ENCODE data around the gene POMGNT2. TPM values are rescaled to one million over a fixed set of nuclear protein-coding genes. Genes with fewer than 3 reads are reported as not detected.

Gene POMGNT2
- total and polyA plus RNA-seq, 9 donors: 12.0 to 51.7 (median 36.0) TPM

DNA sequence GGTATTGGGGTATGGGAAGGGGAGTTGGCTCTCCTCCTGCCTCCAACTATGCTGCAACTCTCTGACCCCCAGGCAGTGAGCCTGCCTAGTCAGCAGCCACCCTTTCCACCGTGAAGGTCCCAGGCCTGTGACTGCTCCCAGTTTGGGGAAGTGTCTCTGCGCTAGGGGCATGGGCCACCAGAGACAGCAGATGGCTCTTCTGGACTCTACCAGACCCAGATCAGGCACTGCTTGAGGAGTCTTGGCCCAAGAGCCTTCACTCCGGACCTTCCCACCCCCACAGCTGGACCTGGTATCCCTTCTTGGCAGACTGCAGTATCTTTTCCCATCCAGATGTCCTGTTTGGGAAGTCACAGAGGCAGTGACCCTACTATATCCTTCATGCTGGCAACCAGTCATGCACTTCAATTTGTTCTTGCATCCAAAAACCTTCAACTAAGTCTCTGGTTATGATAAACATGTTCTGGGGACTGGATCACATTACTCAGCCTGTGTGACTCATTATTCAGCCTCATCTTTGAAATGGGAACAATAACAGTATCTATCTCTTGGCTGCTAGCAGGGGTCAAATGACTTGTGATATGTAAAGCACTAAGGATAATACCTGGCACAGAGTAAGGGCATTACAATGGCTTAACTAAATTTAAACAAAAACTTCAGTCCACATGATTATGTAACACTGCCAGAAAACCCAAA is 62.7 kb downstream of the POMGNT2 start:
- TF ChIP-seq POLR2A (IDR thresholded peaks at IDR 0.05): no peak
- TF ChIP-seq, protein P1, sequence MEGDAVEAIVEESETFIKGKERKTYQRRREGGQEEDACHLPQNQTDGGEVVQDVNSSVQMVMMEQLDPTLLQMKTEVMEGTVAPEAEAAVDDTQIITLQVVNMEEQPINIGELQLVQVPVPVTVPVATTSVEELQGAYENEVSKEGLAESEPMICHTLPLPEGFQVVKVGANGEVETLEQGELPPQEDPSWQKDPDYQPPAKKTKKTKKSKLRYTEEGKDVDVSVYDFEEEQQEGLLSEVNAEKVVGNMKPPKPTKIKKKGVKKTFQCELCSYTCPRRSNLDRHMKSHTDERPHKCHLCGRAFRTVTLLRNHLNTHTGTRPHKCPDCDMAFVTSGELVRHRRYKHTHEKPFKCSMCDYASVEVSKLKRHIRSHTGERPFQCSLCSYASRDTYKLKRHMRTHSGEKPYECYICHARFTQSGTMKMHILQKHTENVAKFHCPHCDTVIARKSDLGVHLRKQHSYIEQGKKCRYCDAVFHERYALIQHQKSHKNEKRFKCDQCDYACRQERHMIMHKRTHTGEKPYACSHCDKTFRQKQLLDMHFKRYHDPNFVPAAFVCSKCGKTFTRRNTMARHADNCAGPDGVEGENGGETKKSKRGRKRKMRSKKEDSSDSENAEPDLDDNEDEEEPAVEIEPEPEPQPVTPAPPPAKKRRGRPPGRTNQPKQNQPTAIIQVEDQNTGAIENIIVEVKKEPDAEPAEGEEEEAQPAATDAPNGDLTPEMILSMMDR (IDR thresholded peaks at IDR 0.05): no peak
- no peak for TF ChIP-seq EP300 (IDR thresholded peaks at IDR 0.05)
- H3K27ac ChIP-seq: no peak overlapping the region
- H3K4me1 ChIP-seq (ENCODE audit: insufficient read depth): peaks cover 3% of the 10 kb centered on the region
- WGBS, 3 donors: 74 to 90% (median 82%) methylated on average over 3 of the region's 3 CpGs
- no peaks in the 10 kb centered on the region for H3K36me3 ChIP-seq
- no peak overlapping the region for H3K4me3 ChIP-seq
- intact Hi-C loops (cut with DNase I): no loop called here
- DNase-seq: no peak
- H3K27me3 ChIP-seq: no peaks in the 10 kb centered on the region
- no peaks in the 10 kb centered on the region for H3K9me3 ChIP-seq

DNA sequence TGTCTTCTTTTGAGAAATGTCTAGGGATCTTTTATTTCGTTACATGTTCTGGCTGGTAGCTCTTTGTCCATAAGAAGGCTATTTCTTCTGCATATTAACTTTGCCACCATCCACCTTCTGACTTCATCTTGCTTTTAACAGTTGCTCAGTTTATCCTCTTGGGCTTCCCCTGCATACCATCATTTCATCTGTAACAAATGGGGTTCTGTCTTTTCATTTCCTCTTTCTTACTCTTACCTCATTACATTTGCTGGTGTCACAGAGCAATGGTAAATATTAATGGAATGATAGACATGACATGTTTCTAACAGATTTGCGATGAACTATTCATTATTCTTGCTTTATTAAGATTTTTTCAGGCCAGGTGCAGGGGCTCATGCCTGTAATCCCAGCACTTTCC is 64.4 kb downstream of the POMGNT2 start:
- Histone ChIP-seq H3K4me3 (no peak overlapping the region), H3K9me3 (no peaks in the 10 kb centered on the region), H3K27ac (no peak overlapping the region), H3K27me3 (no peaks in the 10 kb centered on the region), H3K36me3 (no peaks in the 10 kb centered on the region), H3K4me1 (ENCODE audit: insufficient read depth) (peaks cover 3% of the 10 kb centered on the region)
- TF ChIP-seq, protein P1 (IDR thresholded peaks at IDR 0.05): no peak
- no peak for TF ChIP-seq EP300 (IDR thresholded peaks at IDR 0.05)
- no peak for TF ChIP-seq POLR2A (IDR thresholded peaks at IDR 0.05)
- no peak for DNase-seq
- 96 to 98% (median 97%) methylated on average over 2 of the region's 2 CpGs for WGBS, 3 donors
- intact Hi-C loops (cut with DNase I): no loop called here

DNA sequence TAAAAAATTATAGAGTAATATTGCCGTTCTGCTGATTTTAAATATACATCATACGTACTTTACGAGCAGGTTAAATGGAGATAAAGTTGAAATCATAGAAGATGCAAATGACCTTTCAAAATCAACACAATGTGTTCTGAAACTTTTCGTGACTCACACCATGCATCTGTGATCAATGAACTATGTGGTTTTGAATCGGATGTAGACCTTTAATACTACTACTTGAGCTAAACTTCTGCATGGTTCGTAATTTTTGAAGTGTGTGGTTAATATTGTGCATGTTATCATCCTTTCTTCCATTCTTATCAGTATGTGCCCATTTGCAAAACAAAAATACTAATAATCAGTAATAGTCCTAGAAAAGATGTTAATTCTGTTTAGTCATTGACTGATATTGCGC is 67.9 kb downstream of the POMGNT2 start:
- no peak for TF ChIP-seq EP300 (IDR thresholded peaks at IDR 0.05)
- TF ChIP-seq, protein P1 (IDR thresholded peaks at IDR 0.05): no peak
- no peak for TF ChIP-seq POLR2A (IDR thresholded peaks at IDR 0.05)
- no peaks in the 10 kb centered on the region for H3K9me3 ChIP-seq
- no peak overlapping the region for H3K4me3 ChIP-seq
- intact Hi-C loops (cut with DNase I): no loop called here
- peaks cover 1% of the 10 kb centered on the region for H3K4me1 ChIP-seq (ENCODE audit: insufficient read depth)
- no peaks in the 10 kb centered on the region for H3K36me3 ChIP-seq
- WGBS, 3 donors: 81 to 90% (median 89%) methylated on average over 7 of the region's 7 CpGs
- no peaks in the 10 kb centered on the region for H3K27me3 ChIP-seq
- H3K27ac ChIP-seq: no peak overlapping the region
- DNase-seq: no peak

DNA sequence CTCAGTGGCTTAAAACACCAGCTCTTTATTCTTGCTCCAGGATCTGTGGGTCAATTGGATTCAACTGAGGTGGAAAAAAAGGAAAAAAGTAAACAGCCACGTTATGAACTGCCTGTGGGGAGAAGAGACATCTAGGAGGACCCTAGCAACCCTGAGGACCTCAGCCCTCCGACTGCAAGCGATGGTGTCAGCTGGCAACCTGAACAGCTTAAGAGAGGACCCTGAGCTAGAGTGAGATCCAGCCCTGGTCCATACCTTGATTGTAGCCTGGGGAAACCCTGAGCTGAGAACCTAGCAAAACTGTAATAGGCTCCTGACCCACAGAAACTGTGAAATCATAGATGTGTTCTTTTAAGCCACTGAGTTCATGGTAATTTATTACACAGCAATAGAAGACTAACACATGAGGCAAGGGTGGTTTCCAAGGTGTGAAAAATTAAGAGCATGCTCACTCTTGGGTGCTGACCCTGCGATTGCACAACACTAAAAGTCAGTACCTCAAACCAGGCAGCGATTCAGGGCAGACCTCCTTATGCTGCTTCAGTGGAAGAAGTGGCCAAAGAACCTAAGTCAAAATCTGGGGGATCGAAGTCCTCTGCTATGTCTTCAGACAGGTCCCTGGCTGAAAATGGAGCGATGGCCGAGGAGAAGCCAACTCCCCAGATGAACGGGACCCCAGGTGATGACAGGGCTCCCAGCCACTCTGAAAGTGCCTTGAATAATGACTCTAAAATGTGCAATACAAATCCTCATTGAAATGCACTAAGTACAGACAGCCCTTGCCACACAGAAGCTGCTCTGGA is 69.1 kb downstream of the POMGNT2 start:
- 85 to 88% (median 86%) methylated on average over 9 of the region's 9 CpGs for WGBS, 3 donors
- no peak overlapping the region for H3K27ac ChIP-seq
- intact Hi-C loops (cut with DNase I): no loop called here
- H3K4me1 ChIP-seq (ENCODE audit: insufficient read depth): peaks cover under 1% of the 10 kb centered on the region
- no peaks in the 10 kb centered on the region for H3K27me3 ChIP-seq
- TF ChIP-seq POLR2A (IDR thresholded peaks at IDR 0.05) (no peak), EP300 (IDR thresholded peaks at IDR 0.05) (no peak)
- TF ChIP-seq, protein P1 (IDR thresholded peaks at IDR 0.05): no peak
- no peaks in the 10 kb centered on the region for H3K36me3 ChIP-seq
- no peaks in the 10 kb centered on the region for H3K9me3 ChIP-seq
- DNase-seq: no peak
- H3K4me3 ChIP-seq: no peak overlapping the region

All from ovary (tissue), 9 donors.